GM12878 (cell line): ENCODE measurements around the gene AP1AR. TPM values are rescaled to one million over a fixed set of nuclear protein-coding genes. Genes with fewer than 3 reads are reported as not detected.

Experiments used
- ATAC-seq: fragments of 200-7000 bp; cut with Tn5 transposase; 3 replicates; pipeline ENCODE4 v1.9.1; 2020; ENCODE audit warnings: mild to moderate bottlenecking, moderate library complexity
- BruUV-seq: library from RNA; stranded (reverse); fragments of 400-500 nt; replicated peaks from 2 replicates; lab custom pipeline; 2021; lab: Mats Ljungman, UMichigan
- CTCF ChIA-PET: fragments of 300-600 bp; sonication (Branson Sonifier 250); formaldehyde crosslinking; extraction: SDS; loops from one replicate; lab custom pipeline; 2021; ENCODE audit warnings: inconsistent platforms; lab: Yijun Ruan, JAX
- POLR2A ChIA-PET: fragments of 350-600 bp; formaldehyde crosslinking; extraction: SDS; loops from one replicate; lab custom pipeline; 2021; ENCODE audit warnings: inconsistent platforms; lab: Charles Lee
- RAD21 ChIA-PET: fragments of 300-600 bp; sonication (Branson Sonifier 250); formaldehyde crosslinking; loops from one replicate; lab custom pipeline; 2023; ENCODE audit warnings: antibody characterized with exemption; ENCODE audit not compliant: unreplicated experiment; lab: Charles Lee
- SMC1A ChIA-PET: fragments of 300-600 bp; sonication (Branson Sonifier 250); formaldehyde crosslinking; loops from one replicate; lab custom pipeline; 2023; ENCODE audit not compliant: unreplicated experiment, uncharacterized antibody; lab: Charles Lee
- DNase-seq: peaks from one replicate; pipeline ENCODE4 v3.0.0-alpha.2; 2011; ENCODE audit warnings: low read depth, low spot score
- FAIRE-seq: peaks from 3 replicates; lab custom pipeline; 2011; peaks lifted over from hg19 to GRCh38; lab: Jason Lieb, UNC
- H2AFZ ChIP-seq: 2 replicates; pipeline ENCODE4 v1.6.0; 2011; ENCODE audit warnings: low read depth, low read length, control low read depth; ENCODE audit not compliant: control insufficient read depth
- H3K27ac ChIP-seq: 2 replicates; pipeline ENCODE4 v1.5.1; 2011; ENCODE audit warnings: control low read depth; ENCODE audit not compliant: control insufficient read depth, insufficient read depth
- H3K27me3 ChIP-seq, 2 experiments: replicated peaks in 1 of 2; 2 replicates each; pipeline versions ENCODE4 v1.6.0 to v1.6.1; 2011; ENCODE audit warnings: low read length in 1 of 2; ENCODE audit not compliant: control insufficient read depth in 2 of 2, insufficient read depth in 2 of 2
- H3K36me3 ChIP-seq, 2 experiments: 2 replicates each; pipeline ENCODE4 v1.5.1; 2011; ENCODE audit warnings: low read length in 1 of 2; ENCODE audit not compliant: control insufficient read depth in 2 of 2, insufficient read depth in 2 of 2
- H3K4me1 ChIP-seq: 2 replicates; pipeline ENCODE4 v1.6.1; 2011; ENCODE audit warnings: mild to moderate bottlenecking, low read length, moderate library complexity, mixed read lengths; ENCODE audit not compliant: control insufficient read depth, insufficient read depth
- H3K4me2 ChIP-seq: 2 replicates; pipeline ENCODE4 v1.6.0; 2011; ENCODE audit warnings: control low read depth; ENCODE audit not compliant: control insufficient read depth, insufficient read depth
- H3K4me3 ChIP-seq: fragments of 200-600 bp; sonication (generic); 2 replicates; pipeline ENCODE4 v1.5.1; 2016
- H3K79me2 ChIP-seq: 2 replicates; pipeline ENCODE4 v1.6.0; 2011; ENCODE audit warnings: low read length; ENCODE audit not compliant: control insufficient read depth, insufficient read depth
- H3K9ac ChIP-seq: 2 replicates; pipeline ENCODE4 v1.8.0; 2011; ENCODE audit warnings: low read length, control low read depth, mixed read lengths; ENCODE audit not compliant: control insufficient read depth, insufficient read depth
- H3K9me3 ChIP-seq: replicated peaks from 3 replicates; pipeline ENCODE4 v1.5.1; 2011; ENCODE audit warnings: mild to moderate bottlenecking, low read length; ENCODE audit not compliant: control insufficient read depth, insufficient read depth
- H4K20me1 ChIP-seq: 2 replicates; pipeline ENCODE4 v1.6.0; 2011; ENCODE audit not compliant: control insufficient read depth, insufficient read depth
- ETV6 ChIP-seq, 2 experiments: fragments of 450-650 bp in 1 of 2; IDR thresholded peaks in 1 of 2; conservative IDR thresholded peaks in 1 of 2; 2 replicates each; pipeline ENCODE4 v1.6.1; 2014; ENCODE audit warnings: antibody characterized with exemption in 1 of 2, borderline replicate concordance in 1 of 2, low read depth in 1 of 2, mild to moderate bottlenecking in 1 of 2, moderate library complexity in 1 of 2
- JUNB ChIP-seq: IDR thresholded peaks from 2 replicates; pipeline ENCODE4 v1.6.1; 2016; ENCODE audit warnings: antibody characterized with exemption, mild to moderate bottlenecking
- KDM1A ChIP-seq: fragments of 200-600 bp; sonication (generic); IDR thresholded peaks from 2 replicates; pipeline ENCODE4 v1.6.1; 2016; ENCODE audit warnings: borderline replicate concordance
- MTA2 ChIP-seq: fragments of 450-650 bp; IDR thresholded peaks from 2 replicates; pipeline ENCODE4 v1.6.1; 2016; ENCODE audit warnings: low read depth, mild to moderate bottlenecking, moderate library complexity
- MYB ChIP-seq: fragments of 150-350 bp; IDR thresholded peaks from 2 replicates; pipeline ENCODE4 v1.6.1; 2014; ENCODE audit warnings: mild to moderate bottlenecking, low read depth, low read length, borderline replicate concordance
- MYC ChIP-seq: IDR thresholded peaks from 2 replicates; pipeline ENCODE4 v1.6.1; 2011; ENCODE audit warnings: mild to moderate bottlenecking, low read length, moderate library complexity, inconsistent platforms; ENCODE audit not compliant: insufficient read depth, insufficient replicate concordance, insufficient read length, severe bottlenecking
- NBN ChIP-seq: fragments of 450-650 bp; IDR thresholded peaks from 2 replicates; pipeline ENCODE4 v1.6.1; 2016
- NFYB ChIP-seq: IDR thresholded peaks from 2 replicates; pipeline ENCODE4 v1.6.1; 2011; ENCODE audit warnings: low read depth, mild to moderate bottlenecking, low read length, improper control_type of control experiment, moderate library complexity; ENCODE audit not compliant: insufficient read depth
- NR2F1 ChIP-seq: fragments of 450-650 bp; conservative IDR thresholded peaks from 2 replicates; pipeline ENCODE4 v1.6.1; 2017; ENCODE audit warnings: mild to moderate bottlenecking
- RBBP5 ChIP-seq: fragments of 200-600 bp; sonication (generic); conservative IDR thresholded peaks from 2 replicates; pipeline ENCODE4 v1.6.1; 2016
- SREBF2 ChIP-seq: IDR thresholded peaks from 2 replicates; pipeline ENCODE4 v1.6.1; 2012; ENCODE audit warnings: mild to moderate bottlenecking, low read length
- STAT1 ChIP-seq: fragments of 450-650 bp; conservative IDR thresholded peaks from 2 replicates; pipeline ENCODE4 v1.6.1; 2014; ENCODE audit warnings: antibody characterized with exemption, mild to moderate bottlenecking
- TCF12 ChIP-seq: IDR thresholded peaks from 2 replicates; pipeline ENCODE4 v1.6.1; 2011; ENCODE audit warnings: low read depth, mild to moderate bottlenecking, low read length
- ZNF217 ChIP-seq: fragments of 450-650 bp; IDR thresholded peaks from 2 replicates; pipeline ENCODE4 v1.6.1; 2017; ENCODE audit warnings: antibody characterized with exemption, mild to moderate bottlenecking
- ZNF24 ChIP-seq: fragments of 450-650 bp; IDR thresholded peaks from 2 replicates; pipeline ENCODE4 v1.6.1; 2017; ENCODE audit warnings: antibody characterized with exemption, mild to moderate bottlenecking
- WGBS: methylation state at CpG from one replicate; pipeline ENCODE4 v1.1.6; 2016; ENCODE audit warnings: low lambda C conversion rate; ENCODE audit not compliant: insufficient replicate concordance, insufficient coverage; ENCODE audit errors: missing lambda C conversion rate; 5-methylcytosine and 5-hydroxymethylcytosine counted together
- in situ Hi-C: fragments of 300-500 bp; cut with MboI; formaldehyde crosslinking; loops from 9 replicates; pipeline ENCODE4 v1.14.3; 2018; ENCODE audit warnings: mixed read lengths
- intact Hi-C: fragments of 100-400 bp; cut with micrococcal nuclease; formaldehyde crosslinking; loops from one replicate; pipeline ENCODE4 v1.14.2; 2022; ENCODE audit not compliant: unreplicated experiment
- polyA plus RNA-seq, 11 experiments: library from polyadenylated mRNA; depleted of rRNA in 4 of 11; unstranded in 6 of 11; stranded (reverse) in 5 of 11; fragments of >200 nt; fragmentation: Nextera tagmentation in 4 of 11; fragmentation: Illumina TruSeq in 1 of 11; extraction: Ambion mirVana in 4 of 11; extraction: Trizol in 1 of 11; gene quantifications; 1 replicate in 1 of 11; 2 replicates in 10 of 11; pipeline versions ENCODE4 v1.2.1 to v1.2.3, GENCODE V29; 2011 to 2016; ENCODE audit warnings: inconsistent platforms in 2 of 11, missing spikeins in 2 of 11, low read depth in 1 of 11
- total RNA-seq, 4 experiments: library from RNA; depleted of rRNA in 3 of 4; stranded (reverse); fragments of >200 nt in 3 of 4; fragmentation: Illumina TruSeq in 1 of 4; extraction: Trizol in 1 of 4; gene quantifications; 2 replicates each; pipeline versions ENCODE4 v1.2.1 to v1.2.3, GENCODE V29; 2013 to 2021
- TF ChIP-seq, protein P1 (sequence below): fragments of 450-650 bp; IDR thresholded peaks from 2 replicates; pipeline ENCODE4 v1.6.1; 2014; ENCODE audit warnings: mild to moderate bottlenecking
- TF ChIP-seq, protein P2 (sequence below): fragments of 150-350 bp; IDR thresholded peaks from 2 replicates; pipeline ENCODE4 v1.6.1; 2014; ENCODE audit warnings: mild to moderate bottlenecking, low read depth, low read length
- TF ChIP-seq, protein P3 (sequence below): IDR thresholded peaks from 2 replicates; pipeline ENCODE4 v1.6.1; 2012; ENCODE audit warnings: low read length, inconsistent platforms

AP1AR gene
- total and polyA plus RNA-seq, 10 of the 15 experiments (the other 5 are each of a cell fraction or from before 2014, with no cell fraction given): 5.6 to 29.1 (median 16.3) TPM

DNA sequence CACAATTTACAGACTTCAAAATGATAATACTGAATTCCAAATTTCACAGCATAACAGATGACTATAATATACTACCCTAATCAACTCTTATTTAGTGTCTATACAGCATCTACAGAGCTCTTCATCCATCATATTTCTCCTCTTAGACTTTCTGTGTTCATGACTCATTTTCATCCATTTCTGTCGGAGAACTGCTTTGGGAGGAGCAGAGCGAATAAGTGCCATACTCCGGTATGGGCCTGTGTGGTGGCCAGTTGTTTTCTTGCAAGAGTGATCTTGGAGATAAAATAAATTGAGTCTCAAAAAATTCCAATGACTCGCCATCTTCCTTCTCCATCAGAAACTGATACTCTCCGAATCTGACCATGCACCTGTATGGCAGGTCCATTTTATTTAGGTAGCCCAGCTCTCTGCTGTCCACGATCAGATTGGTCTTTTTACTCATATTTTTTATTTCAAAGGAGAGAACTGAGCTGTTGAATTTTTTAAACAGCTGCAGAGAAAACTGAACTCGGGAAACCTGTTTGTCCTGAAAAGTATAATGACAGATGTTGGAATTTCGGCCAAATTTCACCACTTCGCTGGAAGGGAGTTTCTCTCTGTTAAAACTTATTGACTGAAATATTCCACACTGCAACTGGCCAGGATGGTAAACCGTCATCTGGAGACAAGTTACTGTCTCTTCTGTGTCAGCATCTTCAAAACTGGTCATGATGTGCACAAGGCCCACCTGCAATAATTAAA, 46.3 kb downstream of the AP1AR start:
- Histone ChIP-seq H3K79me2 (peaks cover 95% of the 10 kb centered on the region), H2AFZ (no peak overlapping the region), H4K20me1 (peaks cover 3% of the 10 kb centered on the region; the same call in 1 of the 2 replicates), H3K27me3 (no peaks in the 10 kb centered on the region)
- TSS peak; percentile 2 for BruUV-seq
- 67% methylated on average over 10 of the region's 10 CpGs for WGBS
- in situ Hi-C loops: no loop called here
- no peak for TF ChIP-seq STAT1
- no peak for TF ChIP-seq ETV6 (conservative IDR thresholded peaks at IDR 0.05 in 1 of 2, IDR thresholded peaks at IDR 0.05 in 1 of 2; ENCODE audit: borderline replicate concordance in 1 of 2, low read depth in 1 of 2)
- TF ChIP-seq SREBF2: no peak
- TF ChIP-seq ZNF217: no peak
- TF ChIP-seq RBBP5: no peak
- TF ChIP-seq MTA2: no peak
- TF ChIP-seq, protein P1, sequence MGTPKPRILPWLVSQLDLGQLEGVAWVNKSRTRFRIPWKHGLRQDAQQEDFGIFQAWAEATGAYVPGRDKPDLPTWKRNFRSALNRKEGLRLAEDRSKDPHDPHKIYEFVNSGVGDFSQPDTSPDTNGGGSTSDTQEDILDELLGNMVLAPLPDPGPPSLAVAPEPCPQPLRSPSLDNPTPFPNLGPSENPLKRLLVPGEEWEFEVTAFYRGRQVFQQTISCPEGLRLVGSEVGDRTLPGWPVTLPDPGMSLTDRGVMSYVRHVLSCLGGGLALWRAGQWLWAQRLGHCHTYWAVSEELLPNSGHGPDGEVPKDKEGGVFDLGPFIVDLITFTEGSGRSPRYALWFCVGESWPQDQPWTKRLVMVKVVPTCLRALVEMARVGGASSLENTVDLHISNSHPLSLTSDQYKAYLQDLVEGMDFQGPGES: no peak
- TF ChIP-seq NR2F1: no peak
- no peak for TF ChIP-seq MYC
- no peak for TF ChIP-seq MYB
- TF ChIP-seq JUNB: no peak
- TF ChIP-seq KDM1A: no peak
- no peak for TF ChIP-seq NFYB
- no peak for TF ChIP-seq ZNF24
- TF ChIP-seq, protein P2, sequence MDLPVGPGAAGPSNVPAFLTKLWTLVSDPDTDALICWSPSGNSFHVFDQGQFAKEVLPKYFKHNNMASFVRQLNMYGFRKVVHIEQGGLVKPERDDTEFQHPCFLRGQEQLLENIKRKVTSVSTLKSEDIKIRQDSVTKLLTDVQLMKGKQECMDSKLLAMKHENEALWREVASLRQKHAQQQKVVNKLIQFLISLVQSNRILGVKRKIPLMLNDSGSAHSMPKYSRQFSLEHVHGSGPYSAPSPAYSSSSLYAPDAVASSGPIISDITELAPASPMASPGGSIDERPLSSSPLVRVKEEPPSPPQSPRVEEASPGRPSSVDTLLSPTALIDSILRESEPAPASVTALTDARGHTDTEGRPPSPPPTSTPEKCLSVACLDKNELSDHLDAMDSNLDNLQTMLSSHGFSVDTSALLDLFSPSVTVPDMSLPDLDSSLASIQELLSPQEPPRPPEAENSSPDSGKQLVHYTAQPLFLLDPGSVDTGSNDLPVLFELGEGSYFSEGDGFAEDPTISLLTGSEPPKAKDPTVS: no peak
- TF ChIP-seq, protein P3, sequence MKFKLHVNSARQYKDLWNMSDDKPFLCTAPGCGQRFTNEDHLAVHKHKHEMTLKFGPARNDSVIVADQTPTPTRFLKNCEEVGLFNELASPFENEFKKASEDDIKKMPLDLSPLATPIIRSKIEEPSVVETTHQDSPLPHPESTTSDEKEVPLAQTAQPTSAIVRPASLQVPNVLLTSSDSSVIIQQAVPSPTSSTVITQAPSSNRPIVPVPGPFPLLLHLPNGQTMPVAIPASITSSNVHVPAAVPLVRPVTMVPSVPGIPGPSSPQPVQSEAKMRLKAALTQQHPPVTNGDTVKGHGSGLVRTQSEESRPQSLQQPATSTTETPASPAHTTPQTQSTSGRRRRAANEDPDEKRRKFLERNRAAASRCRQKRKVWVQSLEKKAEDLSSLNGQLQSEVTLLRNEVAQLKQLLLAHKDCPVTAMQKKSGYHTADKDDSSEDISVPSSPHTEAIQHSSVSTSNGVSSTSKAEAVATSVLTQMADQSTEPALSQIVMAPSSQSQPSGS: no peak
- no peak for TF ChIP-seq TCF12
- TF ChIP-seq NBN: no peak
- TF ChIP-seq, all 136 proteins: peak for 0
- SMC1A ChIA-PET: interaction anchor here (0.9 to 22.9 kb wide), 7 partner anchors 10 to 50 kb away, joined by 3 to 247 read pairs (median 8); partner anchors contain the start of genes ALPK1 and TIFA
- intact Hi-C loops: no loop called here
- Histone ChIP-seq H3K27ac (peak overlapping the region; percentile 99), H3K4me1 (peaks cover 33% of the 10 kb centered on the region), H3K4me2 (peak overlapping the region; percentile 92), H3K9me3 (no peaks in the 10 kb centered on the region; the same call in 2 of the 3 replicates), H3K9ac (peak overlapping the region; percentile 12; the same call in 1 of the 2 replicates), H3K4me3 (peak overlapping the region; percentile 42; the same call in 1 of the 2 replicates), H3K36me3 (peaks cover 8 to 30% of the 10 kb centered on the region in 2 experiments)
- FAIRE-seq (no peak), ATAC-seq (no peak), DNase-seq (no peak)
- RAD21 ChIA-PET: interaction anchor here (0.7 to 14.1 kb wide), 6 partner anchors 11 to 63 kb away, joined by 3 to 151 read pairs (median 4); partner anchors contain the start of gene ALPK1
- POLR2A ChIA-PET: interaction anchor here (1.6 to 6.9 kb wide), 4 partner anchors 8 to 238 kb away, joined by 4 to 55 read pairs (median 41); partner anchors contain the start of genes NEUROG2 and TIFA
- CTCF ChIA-PET: interaction anchor here (0.9 to 4.2 kb wide), 6 partner anchors 10 to 179 kb away, joined by 3 to 21 read pairs (median 5); no protein-coding TSS in a partner anchor
